Measurements from ENCODE around the gene ZNF444. TPM values are rescaled to one million over a fixed set of nuclear protein-coding genes. Genes with fewer than 3 reads are reported as not detected.

Gene ZNF444
- total and polyA plus RNA-seq, 2 donors (not counting 3 experiments of a cell fraction or from before 2014, with no cell fraction given): 37.2 to 41.7 TPM

- Histone ChIP-seq H2AFZ (ENCODE audit: low read depth, low read length) (no peak overlapping the region), H3K36me3 (ENCODE audit: control insufficient read depth in 2 of 2, extremely low read depth in 1 of 2, insufficient read depth in 2 of 2, low read length in 2 of 2) (peaks cover 0 to 14% of the 10 kb centered on the region in 2 experiments), H3K9me1 (replicated peaks; ENCODE audit: control insufficient read depth, extremely low read depth, insufficient read depth, low read length) (no peaks in the 10 kb centered on the region), H3K9me3 (replicated peaks; ENCODE audit: control insufficient read depth, insufficient read depth, low read length) (no peaks in the 10 kb centered on the region), H3K9ac (replicated peaks; ENCODE audit: extremely low read depth, insufficient read depth, low read length) (no peak overlapping the region), H3K4me3 (replicated peaks in 1 of 3; ENCODE audit: insufficient read depth in 1 of 3, low read depth in 1 of 3, low read length in 3 of 3) (no peak overlapping the region), H3K4me1 (ENCODE audit: control insufficient read depth, extremely low read depth, insufficient read depth, low read length) (peaks cover 10% of the 10 kb centered on the region), H3K4me2 (ENCODE audit: insufficient read depth, low read length) (no peak overlapping the region), H4K20me1 (replicated peaks; ENCODE audit: control insufficient read depth, extremely low read depth, insufficient read depth, low read length) (no peaks in the 10 kb centered on the region), H3K27ac (ENCODE audit: insufficient read depth, low read depth, low read length) (no peak overlapping the region), H3K79me2 (ENCODE audit: control insufficient read depth, insufficient read depth, low read length) (peaks cover 22% of the 10 kb centered on the region), H3K27me3 (ENCODE audit: control insufficient read depth in 2 of 2, insufficient read depth in 2 of 2, low read length in 2 of 2) (no peaks in the 10 kb centered on the region)
- ChIA-PET POLR2A (no interaction called here), CTCF (interaction anchor here (1.8 to 3.1 kb wide), 2 partner anchors 63 to 67 kb away, joined by 9 to 18 read pairs; no protein-coding TSS in a partner anchor)
- DNase-seq (ENCODE audit: low read depth, low spot score) (no peak), FAIRE-seq (no peak)
- intact Hi-C loops (cut with micrococcal nuclease): no loop called here
- dilution Hi-C loops (cut with MboI; ENCODE audit: extremely low pct_ligation_motif_present, low sequenced_read_pairs): no loop called here
- BruUV-seq (replicated peaks): no TSS peak
- TF ChIP-seq MYC (IDR thresholded peaks at IDR 0.05; ENCODE audit: low read depth, low read length) (no peak), CTCF (IDR thresholded peaks at IDR 0.05; ENCODE audit: extremely low read depth in 1 of 2, insufficient read depth in 1 of 2, low read depth in 1 of 2, low read length in 2 of 2) (no peak), JUN (IDR thresholded peaks at IDR 0.05; ENCODE audit: borderline replicate concordance, insufficient read depth, insufficient read length, low read depth) (no peak), POLR2AphosphoS5 (IDR thresholded peaks at IDR 0.05; ENCODE audit: insufficient read depth, low read depth, low read length) (no peak), MAX (IDR thresholded peaks at IDR 0.05; ENCODE audit: insufficient read depth, insufficient read length) (no peak), EZH2 (IDR thresholded peaks at IDR 0.05; ENCODE audit: borderline replicate concordance, low read depth, low read length, severe bottlenecking) (no peak), GATA2 (IDR thresholded peaks at IDR 0.05; ENCODE audit: insufficient read depth, insufficient read length, low read depth, low read length) (no peak), POLR2A (IDR thresholded peaks at IDR 0.05; ENCODE audit: low read depth, low read length) (no peak), FOS (IDR thresholded peaks at IDR 0.05; ENCODE audit: borderline replicate concordance, insufficient read depth, low read length) (no peak)
Measured at GRCh38 chr19:56142897-56143434, 1.9 kb downstream of the ZNF444 start.

All from endothelial cell of umbilical vein (primary cell).